HT-29 (cell line): ENCODE measurements around the gene TMEM225B. TPM values are rescaled to one million over a fixed set of nuclear protein-coding genes. Genes with fewer than 3 reads are reported as not detected.
"Not testable (repeated sequence)": the region's sequence is repeated elsewhere in the genome, so short reads cannot be mapped to it uniquely, and the experiment has no call there.

Experiments
- DNase-seq: peaks from one replicate; pipeline ENCODE4 v3.0.0-alpha.2; 2015; ENCODE audit warnings: low spot score
- total RNA-seq: library from RNA; depleted of rRNA; stranded (reverse); fragments of >200 nt; shearing (Covaris generic); gene quantifications from 2 replicates; pipeline ENCODE4 v1.2.3, GENCODE V29; 2014; rRNA removed

The TMEM225B gene
- total RNA-seq, 1 experiment from 2014 or later, result 0.05 TPM

GRCh38 chr7:99653754-99654153 lies 55.7 kb downstream of the TMEM225B start:
- no peak for DNase-seq

- not testable (repeated sequence) for DNase-seq
Observed at GRCh38 chr7:99654626-99655025, 56.6 kb downstream of the TMEM225B start.

GRCh38 chr7:99657879-99658278 lies 59.8 kb downstream of the TMEM225B start:
- not testable (repeated sequence) for DNase-seq

Other genes with a start within 250 kb of the TMEM225B start
- 987 and 1,117 TPM in 2 replicates for gene ARPC1B, start 223.5 kb upstream of the TMEM225B start, total RNA-seq
- gene PDAP1, start 189.7 kb upstream of the TMEM225B start, total RNA-seq, result 51.2 and 57.8 TPM in 2 replicates
- 120 and 130 TPM in 2 replicates for gene BUD31, start 189.3 kb upstream of the TMEM225B start, total RNA-seq
- gene PTCD1, start 159.5 kb upstream of the TMEM225B start, total RNA-seq, result 18.2 and 22.3 TPM in 2 replicates
- 101 and 112 TPM in 2 replicates for gene CPSF4, start 159.3 kb upstream of the TMEM225B start, total RNA-seq
- 918 and 1,014 TPM in 2 replicates for gene ATP5MF, start 132.1 kb upstream of the TMEM225B start, total RNA-seq
- gene ZNF789, start 125.4 kb upstream of the TMEM225B start, total RNA-seq, result 18.6 and 20.4 TPM in 2 replicates
- 21.0 and 28.5 TPM in 2 replicates for gene ZNF394, start 98.0 kb upstream of the TMEM225B start, total RNA-seq
- 8.5 and 9.7 TPM in 2 replicates for gene ZKSCAN5, start 93.6 kb upstream of the TMEM225B start, total RNA-seq
- gene FAM200A, start 46.2 kb upstream of the TMEM225B start, total RNA-seq, result 1.6 and 1.7 TPM in 2 replicates
- 38.6 and 39.7 TPM in 2 replicates for gene ZNF655, start 39.6 kb upstream of the TMEM225B start, total RNA-seq
- 11.0 and 15.0 TPM in 2 replicates for gene ZSCAN25, start 18.7 kb downstream of the TMEM225B start, total RNA-seq
- 96.3 and 108 TPM in 2 replicates for gene CYP3A5, start 81.7 kb downstream of the TMEM225B start, total RNA-seq
- 0.10 TPM in 1 of 2 replicates, not detected in the other for gene CYP3A7, start 136.9 kb downstream of the TMEM225B start, total RNA-seq
- not detected in 2 replicates for gene CYP3A4, start 185.9 kb downstream of the TMEM225B start, total RNA-seq
- gene CYP3A43, start 229.7 kb downstream of the TMEM225B start, total RNA-seq, result not detected in 2 replicates